ENCODE results near the gene SPACDR. TPM values are rescaled to one million over a fixed set of nuclear protein-coding genes. Genes with fewer than 3 reads are reported as not detected.
A peak's percentile ranks its signal among the peaks of the same experiment; 100 is the strongest.
"Not testable (repeated sequence)": the region's sequence is repeated elsewhere in the genome, so short reads cannot be mapped to it uniquely, and the experiment has no call there.

SPACDR gene
- total RNA-seq (2014; rRNA removed; shearing (Covaris generic)): not detected in 2 replicates

DNA sequence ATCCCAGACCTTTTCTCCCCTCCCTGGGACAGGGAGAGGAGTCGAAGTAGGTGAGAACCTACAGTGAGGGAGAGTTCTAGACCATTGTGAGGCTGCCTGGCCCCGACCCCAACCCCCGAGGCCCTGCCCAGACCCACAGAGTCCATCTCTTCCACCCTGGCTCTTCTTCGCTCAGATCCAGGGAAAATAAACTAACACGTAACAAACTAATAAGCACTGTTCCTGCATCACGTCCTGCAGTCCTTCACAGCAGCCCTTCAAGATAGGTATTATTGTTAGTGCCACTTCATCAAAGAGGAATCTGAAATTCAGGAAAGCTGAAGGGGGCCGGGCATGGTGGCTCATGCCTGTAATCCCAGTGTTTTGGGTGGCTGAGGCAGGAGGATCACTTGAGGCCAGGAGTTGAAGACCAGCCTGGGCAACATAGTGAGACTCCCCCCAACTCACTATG, at the start of gene SPACDR:
Gene SPACDR, minus strand, starts transcription at position 51 of the 451 bp plus-strand sequence. CDS start 235 bp downstream, outside the sequence.
- in situ Hi-C loops (cut with HindIII; ENCODE audit: low sequenced_read_pairs): no loop called here

GRCh38 chr7:100513212-100513810, 49.3 kb upstream of the SPACDR start:
- DNase-seq (ENCODE audit: low spot score): no peak
- in situ Hi-C loops (cut with HindIII; ENCODE audit: low sequenced_read_pairs): no loop called here

More for the DNA sequence above, at the start of gene SPACDR:
- DNase-seq (ENCODE audit: low spot score): no peak

- in situ Hi-C loops (cut with HindIII; ENCODE audit: low sequenced_read_pairs): no loop called here
- DNase-seq (ENCODE audit: low spot score): no peak
Measured at GRCh38 chr7:100510437-100511239, 46.6 kb upstream of the SPACDR start.

GRCh38 chr7:100509231-100509630, 45.2 kb upstream of the SPACDR start:
- peak; percentile 82 for DNase-seq (ENCODE audit: low spot score)
- in situ Hi-C loops (cut with HindIII; ENCODE audit: low sequenced_read_pairs): no loop called here

GRCh38 chr7:100506356-100506923, 42.4 kb upstream of the SPACDR start:
- in situ Hi-C loops (cut with HindIII; ENCODE audit: low sequenced_read_pairs): no loop called here
- no peak for DNase-seq (ENCODE audit: low spot score)

DNA sequence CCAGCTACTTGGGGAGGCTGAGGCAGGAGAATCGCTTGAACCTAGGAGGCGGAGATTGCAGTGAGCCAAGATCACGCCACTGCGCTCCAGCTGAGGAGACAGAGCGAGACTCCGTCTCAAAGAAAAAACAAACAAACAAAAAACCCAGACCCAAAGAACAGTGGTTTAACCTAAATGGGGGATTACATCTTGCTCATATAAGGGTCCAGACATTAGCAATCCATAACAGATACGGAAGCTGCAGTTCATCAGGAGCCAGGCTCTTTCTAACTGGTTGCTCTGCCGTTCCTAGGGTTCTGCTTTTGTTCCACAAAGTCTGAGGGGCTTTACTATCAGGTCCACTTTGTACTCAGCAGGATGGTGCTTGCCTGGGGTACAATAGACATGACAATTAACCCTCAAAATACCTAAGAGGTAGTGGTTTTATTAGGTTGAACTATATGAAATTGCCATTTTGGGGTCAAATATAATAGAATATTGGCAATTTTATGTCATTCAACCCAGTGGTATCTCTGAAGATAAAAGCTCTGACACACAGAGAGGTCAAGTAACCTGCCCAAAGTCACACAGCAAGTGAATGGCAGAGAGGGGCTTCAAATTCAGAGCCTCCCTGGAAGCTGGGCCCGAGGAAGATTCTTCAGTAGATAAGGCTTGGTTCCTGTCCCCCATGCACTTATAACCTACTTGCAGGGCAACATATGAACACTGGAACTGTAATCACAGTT, 41.0 kb upstream of the SPACDR start:
- in situ Hi-C loops (cut with HindIII; ENCODE audit: low sequenced_read_pairs): no loop called here
- DNase-seq (ENCODE audit: low spot score): no peak

GRCh38 chr7:100504031-100504430, 40.0 kb upstream of the SPACDR start:
- in situ Hi-C loops (cut with HindIII; ENCODE audit: low sequenced_read_pairs); DNase-seq (ENCODE audit: low spot score): not testable (repeated sequence)

- in situ Hi-C loops (cut with HindIII; ENCODE audit: low sequenced_read_pairs); DNase-seq (ENCODE audit: low spot score): not testable (repeated sequence)
Measured at GRCh38 chr7:100500743-100501142, 36.7 kb upstream of the SPACDR start.

DNA sequence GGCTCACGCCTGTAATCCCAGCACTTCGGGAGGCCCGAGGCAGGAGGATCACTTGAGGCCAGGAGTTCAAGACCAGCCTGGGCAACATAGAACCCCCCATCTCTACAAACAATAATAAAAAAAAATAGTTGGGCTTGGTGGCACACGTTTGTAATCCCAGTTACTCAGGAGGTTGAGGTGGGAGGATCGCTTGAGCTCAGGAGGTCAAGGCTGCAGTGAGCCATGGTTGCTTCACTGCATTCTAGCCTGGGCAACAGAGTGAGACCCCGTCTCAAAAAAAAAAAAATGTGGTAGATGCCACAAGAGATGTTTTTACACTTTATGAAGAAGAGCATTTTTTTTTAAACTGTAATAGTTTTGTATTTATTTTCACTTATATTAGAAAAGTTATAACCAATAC, 32.4 kb upstream of the SPACDR start:
- no peak for DNase-seq (ENCODE audit: low spot score)
- in situ Hi-C loops (cut with HindIII; ENCODE audit: low sequenced_read_pairs): no loop called here

GRCh38 chr7:100493476-100494264, 29.6 kb upstream of the SPACDR start:
- in situ Hi-C loops (cut with HindIII; ENCODE audit: low sequenced_read_pairs): no loop called here
- DNase-seq (ENCODE audit: low spot score): no peak

DNA sequence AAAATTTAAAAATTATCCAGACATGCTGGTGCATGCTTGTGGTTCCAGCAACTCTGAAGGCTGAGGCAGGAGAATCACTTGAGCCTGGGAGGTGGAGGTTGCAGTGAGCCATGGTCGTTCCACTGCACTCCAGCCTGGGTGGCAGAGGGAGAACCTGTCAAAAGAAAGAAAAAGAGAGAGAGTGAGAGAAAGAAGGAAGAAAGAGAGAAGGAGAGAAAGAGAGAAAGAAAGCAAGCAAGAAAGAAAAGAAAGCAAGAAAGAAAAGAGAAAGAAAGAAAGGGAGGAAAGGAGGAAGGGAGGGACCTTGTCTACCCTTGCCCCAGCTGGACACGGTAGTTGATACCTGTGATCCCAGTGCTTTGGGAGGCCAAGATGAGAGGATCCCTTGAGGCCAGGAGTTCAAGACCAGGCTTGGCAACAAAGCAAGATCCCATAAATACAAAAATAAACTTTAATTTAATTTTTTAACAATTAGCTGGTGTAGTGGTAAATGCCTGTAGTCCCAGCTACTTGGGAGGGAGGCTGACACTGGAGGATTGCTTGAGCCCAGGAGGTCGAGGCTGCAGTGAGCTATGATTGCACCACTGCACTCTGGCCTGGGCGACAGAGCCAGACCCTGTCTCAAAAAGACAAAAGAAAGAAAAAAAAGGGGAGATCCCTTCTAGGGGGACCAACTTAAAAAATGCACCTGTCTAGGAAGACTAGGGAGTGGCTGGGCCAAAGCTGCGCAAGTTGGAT, 28.8 kb upstream of the SPACDR start:
- in situ Hi-C loops (cut with HindIII; ENCODE audit: low sequenced_read_pairs): no loop called here
- DNase-seq (ENCODE audit: low spot score): no peak

DNA sequence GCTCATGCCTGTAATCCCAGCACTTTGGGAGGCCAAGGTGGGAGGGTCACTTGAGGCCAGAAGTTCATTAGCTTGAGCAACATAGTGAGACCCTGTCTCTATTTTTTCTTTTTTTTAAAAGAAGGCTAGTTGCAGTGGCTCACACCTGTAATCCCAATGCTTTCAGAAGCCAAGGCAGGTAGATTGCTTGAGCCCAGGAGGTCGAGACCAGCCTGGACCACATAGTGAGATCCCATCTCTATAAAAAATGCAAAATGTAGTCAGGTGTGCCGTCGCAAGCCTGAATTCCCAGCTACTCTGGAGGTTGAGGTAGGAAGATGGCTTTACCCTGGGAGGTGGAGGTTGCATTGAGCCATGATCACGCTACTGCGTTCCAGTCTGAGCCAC, 27.1 kb upstream of the SPACDR start:
- in situ Hi-C loops (cut with HindIII; ENCODE audit: low sequenced_read_pairs): no loop called here
- no peak for DNase-seq (ENCODE audit: low spot score)

- in situ Hi-C loops (cut with HindIII; ENCODE audit: low sequenced_read_pairs): no loop called here
- no peak for DNase-seq (ENCODE audit: low spot score)
Measured at GRCh38 chr7:100490483-100491191, 26.6 kb upstream of the SPACDR start.

DNA sequence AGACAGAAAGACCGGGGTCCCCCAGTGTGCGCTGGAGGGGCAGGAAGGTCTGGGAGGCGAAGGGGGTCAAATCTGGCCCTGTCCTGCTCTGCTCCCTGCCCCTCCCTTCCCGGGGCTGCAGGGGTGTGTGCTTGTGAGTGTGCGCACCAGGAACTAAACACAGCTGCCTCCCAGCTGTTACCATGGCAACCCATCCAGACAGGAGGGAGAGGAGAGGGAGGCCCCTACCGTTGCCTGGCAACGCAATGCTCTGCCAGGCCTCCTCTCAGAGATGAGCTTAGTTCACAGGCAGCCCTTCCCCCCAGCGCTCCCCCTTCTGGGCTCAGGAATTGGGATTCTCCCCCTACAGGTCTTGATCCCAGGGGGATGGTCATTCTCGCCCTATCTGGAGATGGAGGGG, 25.8 kb upstream of the SPACDR start:
- DNase-seq (ENCODE audit: low spot score): peak; percentile 85
- in situ Hi-C loops (cut with HindIII; ENCODE audit: low sequenced_read_pairs): no loop called here

GRCh38 chr7:100489121-100489520, 25.1 kb upstream of the SPACDR start:
- in situ Hi-C loops (cut with HindIII; ENCODE audit: low sequenced_read_pairs): no loop called here
- no peak for DNase-seq (ENCODE audit: low spot score)

GRCh38 chr7:100488333-100489095, 24.5 kb upstream of the SPACDR start:
- in situ Hi-C loops (cut with HindIII; ENCODE audit: low sequenced_read_pairs): no loop called here
- DNase-seq (ENCODE audit: low spot score): no peak
